ENCODE results near the gene MAPK14.

Gene MAPK14

DNA sequence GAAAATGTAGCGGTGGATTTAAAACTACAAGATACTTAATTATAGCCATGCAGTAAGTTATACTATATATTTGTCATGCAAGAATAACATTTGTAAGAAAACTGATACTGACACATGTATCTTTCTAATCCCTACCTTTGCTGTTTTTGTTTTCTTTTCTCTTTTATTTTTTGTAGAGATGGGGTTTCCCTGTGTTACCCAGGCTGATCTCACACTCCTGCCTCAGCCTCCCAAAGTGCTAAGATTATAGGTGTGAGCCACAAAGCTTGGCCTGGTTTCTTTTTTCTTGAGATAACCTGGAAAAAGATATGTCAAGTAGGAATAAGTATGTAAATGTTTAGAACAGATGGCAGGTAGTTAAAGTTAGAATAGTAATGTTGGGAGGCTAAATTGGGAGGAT lies 44.1 kb downstream of the MAPK14 start:
- no peak overlapping the region for H3K4me3 Mint-ChIP-seq
- H3K36me3 Mint-ChIP-seq (ENCODE audit: low read depth): peaks cover 37% of the 10 kb centered on the region
- no peak overlapping the region for H3K27ac Mint-ChIP-seq
- H3K9me3 Mint-ChIP-seq: no peaks in the 10 kb centered on the region
- H3K27me3 Mint-ChIP-seq (ENCODE audit: low read depth, poor library complexity): no peaks in the 10 kb centered on the region
- TF ChIP-seq, protein P1, sequence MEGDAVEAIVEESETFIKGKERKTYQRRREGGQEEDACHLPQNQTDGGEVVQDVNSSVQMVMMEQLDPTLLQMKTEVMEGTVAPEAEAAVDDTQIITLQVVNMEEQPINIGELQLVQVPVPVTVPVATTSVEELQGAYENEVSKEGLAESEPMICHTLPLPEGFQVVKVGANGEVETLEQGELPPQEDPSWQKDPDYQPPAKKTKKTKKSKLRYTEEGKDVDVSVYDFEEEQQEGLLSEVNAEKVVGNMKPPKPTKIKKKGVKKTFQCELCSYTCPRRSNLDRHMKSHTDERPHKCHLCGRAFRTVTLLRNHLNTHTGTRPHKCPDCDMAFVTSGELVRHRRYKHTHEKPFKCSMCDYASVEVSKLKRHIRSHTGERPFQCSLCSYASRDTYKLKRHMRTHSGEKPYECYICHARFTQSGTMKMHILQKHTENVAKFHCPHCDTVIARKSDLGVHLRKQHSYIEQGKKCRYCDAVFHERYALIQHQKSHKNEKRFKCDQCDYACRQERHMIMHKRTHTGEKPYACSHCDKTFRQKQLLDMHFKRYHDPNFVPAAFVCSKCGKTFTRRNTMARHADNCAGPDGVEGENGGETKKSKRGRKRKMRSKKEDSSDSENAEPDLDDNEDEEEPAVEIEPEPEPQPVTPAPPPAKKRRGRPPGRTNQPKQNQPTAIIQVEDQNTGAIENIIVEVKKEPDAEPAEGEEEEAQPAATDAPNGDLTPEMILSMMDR (IDR thresholded peaks at IDR 0.05): no peak
- DNase-seq: no peak
- no peaks in the 10 kb centered on the region for H3K4me1 Mint-ChIP-seq

DNA sequence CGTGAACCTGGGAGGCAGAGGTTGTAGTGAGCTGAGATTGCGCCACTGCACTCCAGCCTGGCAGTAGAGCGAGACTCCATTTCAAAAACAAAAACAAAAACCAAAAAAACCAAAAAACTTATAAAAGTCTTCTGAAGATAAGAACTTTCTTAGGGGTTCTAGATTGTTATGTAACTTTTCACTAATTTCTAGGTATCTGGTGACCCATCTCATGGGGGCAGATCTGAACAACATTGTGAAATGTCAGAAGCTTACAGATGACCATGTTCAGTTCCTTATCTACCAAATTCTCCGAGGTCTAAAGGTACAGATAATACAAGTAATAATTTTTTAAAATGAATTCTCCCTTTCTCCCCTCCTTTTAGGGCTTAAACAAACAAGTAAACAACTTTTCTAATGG lies 45.1 kb downstream of the MAPK14 start:
- Mint-ChIP-seq H3K4me1 (no peaks in the 10 kb centered on the region), H3K4me3 (no peak overlapping the region), H3K36me3 (ENCODE audit: low read depth) (peaks cover 37% of the 10 kb centered on the region), H3K27ac (no peak overlapping the region), H3K9me3 (no peaks in the 10 kb centered on the region), H3K27me3 (ENCODE audit: low read depth, poor library complexity) (no peaks in the 10 kb centered on the region)
- TF ChIP-seq, protein P1 (IDR thresholded peaks at IDR 0.05): no peak
- DNase-seq: no peak

GRCh38 chr6:36073587-36073986 lies 46.0 kb downstream of the MAPK14 start:
- DNase-seq: no peak
- H3K4me1 Mint-ChIP-seq: no peaks in the 10 kb centered on the region
- peaks cover 37% of the 10 kb centered on the region for H3K36me3 Mint-ChIP-seq (ENCODE audit: low read depth)
- H3K27me3 Mint-ChIP-seq (ENCODE audit: low read depth, poor library complexity): no peaks in the 10 kb centered on the region
- no peaks in the 10 kb centered on the region for H3K9me3 Mint-ChIP-seq
- TF ChIP-seq, protein P1 (IDR thresholded peaks at IDR 0.05): no peak
- no peak overlapping the region for H3K4me3 Mint-ChIP-seq
- no peak overlapping the region for H3K27ac Mint-ChIP-seq

GRCh38 chr6:36075656-36076055 lies 48.0 kb downstream of the MAPK14 start:
- H3K4me1 Mint-ChIP-seq: no peaks in the 10 kb centered on the region
- H3K27ac Mint-ChIP-seq: no peak overlapping the region
- no peaks in the 10 kb centered on the region for H3K27me3 Mint-ChIP-seq (ENCODE audit: low read depth, poor library complexity)
- peaks cover 58% of the 10 kb centered on the region for H3K36me3 Mint-ChIP-seq (ENCODE audit: low read depth)
- H3K9me3 Mint-ChIP-seq: peaks cover 11% of the 10 kb centered on the region
- no peak for DNase-seq
- TF ChIP-seq, protein P1 (IDR thresholded peaks at IDR 0.05): no peak
- no peak overlapping the region for H3K4me3 Mint-ChIP-seq

DNA sequence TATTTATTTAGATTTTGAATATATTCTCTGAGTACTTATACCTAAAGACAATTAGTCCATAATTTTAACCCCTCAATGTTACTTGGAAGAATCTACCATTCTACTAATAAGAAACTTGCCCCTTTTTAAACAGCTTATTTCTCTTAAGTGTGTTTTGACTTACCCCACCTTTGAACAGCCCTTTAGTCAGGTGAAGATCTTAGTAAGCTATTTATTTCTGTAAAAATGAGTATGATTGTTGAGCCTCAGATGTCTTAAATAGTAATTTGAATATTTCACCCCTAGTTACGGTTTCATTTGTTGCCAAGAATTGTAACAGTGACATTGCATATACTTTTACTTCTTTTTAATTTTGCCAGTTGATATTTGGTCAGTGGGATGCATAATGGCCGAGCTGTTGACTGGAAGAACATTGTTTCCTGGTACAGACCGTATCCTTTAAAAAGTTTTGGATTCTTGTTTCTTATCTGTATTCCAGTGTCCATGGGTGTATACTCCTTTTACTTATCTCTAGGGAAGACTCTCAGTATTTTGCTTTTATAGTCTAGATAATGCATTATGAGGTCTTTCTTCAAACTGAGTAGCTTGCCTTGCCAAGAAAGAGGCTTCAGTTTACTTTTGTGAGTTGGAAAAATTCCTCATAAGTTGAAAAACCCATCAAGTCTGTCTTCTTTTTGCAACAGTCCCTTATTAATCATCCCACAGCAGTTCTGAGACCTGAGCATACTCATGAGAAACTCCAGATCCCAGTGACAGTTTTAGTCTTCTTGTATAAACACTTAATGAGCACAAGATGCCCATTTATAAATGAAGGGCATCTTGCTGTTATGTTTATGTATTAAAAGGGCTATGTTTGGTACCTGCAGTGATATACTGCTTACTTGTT lies 48.8 kb downstream of the MAPK14 start:
- TF ChIP-seq, protein P1 (IDR thresholded peaks at IDR 0.05): no peak
- no peak overlapping the region for H3K27ac Mint-ChIP-seq
- DNase-seq: no peak
- no peaks in the 10 kb centered on the region for H3K4me1 Mint-ChIP-seq
- no peaks in the 10 kb centered on the region for H3K27me3 Mint-ChIP-seq (ENCODE audit: low read depth, poor library complexity)
- no peak overlapping the region for H3K4me3 Mint-ChIP-seq
- peaks cover 19% of the 10 kb centered on the region for H3K9me3 Mint-ChIP-seq
- H3K36me3 Mint-ChIP-seq (ENCODE audit: low read depth): peaks cover 66% of the 10 kb centered on the region

DNA sequence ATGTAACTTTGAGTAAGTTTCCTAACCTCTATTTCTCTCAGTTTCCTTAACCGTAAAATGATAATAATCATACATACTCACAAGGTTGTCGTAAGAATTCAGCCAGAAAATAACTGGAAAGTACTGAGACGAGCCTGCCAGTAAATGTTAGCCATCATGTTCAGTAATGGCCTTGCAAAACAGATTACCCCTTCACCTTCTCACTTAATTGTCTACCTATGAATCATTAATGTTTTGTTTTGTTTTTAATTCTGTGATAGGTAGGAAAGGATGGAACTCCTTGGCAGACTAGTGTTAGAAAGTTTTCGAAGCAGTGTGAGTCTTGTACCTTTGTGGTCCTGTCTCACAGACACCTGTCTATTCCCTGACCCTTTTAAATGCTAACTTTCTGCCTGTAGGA lies 50.6 kb downstream of the MAPK14 start:
- peaks cover 71% of the 10 kb centered on the region for H3K36me3 Mint-ChIP-seq (ENCODE audit: low read depth)
- peaks cover 36% of the 10 kb centered on the region for H3K9me3 Mint-ChIP-seq

More for the DNA sequence above, 50.6 kb downstream of the MAPK14 start:
- Mint-ChIP-seq H3K27ac (no peak overlapping the region), H3K27me3 (ENCODE audit: low read depth, poor library complexity) (no peaks in the 10 kb centered on the region), H3K4me1 (no peaks in the 10 kb centered on the region), H3K4me3 (no peak overlapping the region)
- DNase-seq: no peak
- TF ChIP-seq, protein P1 (IDR thresholded peaks at IDR 0.05): no peak

Data from nephron progenitor cell (in vitro differentiated cells).